ENCODE results near the gene WDR7.

The WDR7 gene

GRCh38 chr18:56955490-56955889 is 304.3 kb downstream of the WDR7 start:
- no peak overlapping the region for H3K27ac ChIP-seq
- no peak for TF ChIP-seq ZFX (IDR thresholded peaks at IDR 0.05; ENCODE audit: borderline replicate concordance)
- TF ChIP-seq CTCF (IDR thresholded peaks at IDR 0.05): no peak

GRCh38 chr18:56959120-56959519 is 308.0 kb downstream of the WDR7 start:
- TF ChIP-seq CTCF (IDR thresholded peaks at IDR 0.05): no peak
- no peak overlapping the region for H3K27ac ChIP-seq

GRCh38 chr18:56962322-56962721 is 311.2 kb downstream of the WDR7 start:
- TF ChIP-seq ZFX (IDR thresholded peaks at IDR 0.05; ENCODE audit: borderline replicate concordance) (no peak), CTCF (IDR thresholded peaks at IDR 0.05) (no peak)
- H3K27ac ChIP-seq: no peak overlapping the region

- TF ChIP-seq CTCF (IDR thresholded peaks at IDR 0.05): no peak
- TF ChIP-seq ZFX (IDR thresholded peaks at IDR 0.05; ENCODE audit: borderline replicate concordance): no peak
- no peak overlapping the region for H3K27ac ChIP-seq
Observed at GRCh38 chr18:56967035-56967434, 315.9 kb downstream of the WDR7 start.

- no peak overlapping the region for H3K27ac ChIP-seq
- TF ChIP-seq ZFX (IDR thresholded peaks at IDR 0.05; ENCODE audit: borderline replicate concordance) (no peak), CTCF (IDR thresholded peaks at IDR 0.05) (no peak)
Observed at GRCh38 chr18:56973487-56973886, 322.3 kb downstream of the WDR7 start.

GRCh38 chr18:56974141-56974540 is 323.0 kb downstream of the WDR7 start:
- H3K27ac ChIP-seq: no peak overlapping the region
- TF ChIP-seq ZFX (IDR thresholded peaks at IDR 0.05; ENCODE audit: borderline replicate concordance): no peak
- no peak for TF ChIP-seq CTCF (IDR thresholded peaks at IDR 0.05)

GRCh38 chr18:56975276-56975675 is 324.1 kb downstream of the WDR7 start:
- TF ChIP-seq ZFX (IDR thresholded peaks at IDR 0.05; ENCODE audit: borderline replicate concordance): no peak
- TF ChIP-seq CTCF (IDR thresholded peaks at IDR 0.05): no peak
- H3K27ac ChIP-seq: no peak overlapping the region
